GM18505 (cell line): ENCODE data around the gene DNMT3A.

ENCODE experiments used
- ATAC-seq: cut with Tn5 transposase; IDR thresholded peaks from one replicate; pipeline ENCODE4 v1.9.1; 2021; ENCODE audit not compliant: unreplicated experiment
- POLR2A ChIP-seq: IDR thresholded peaks from 4 replicates; pipeline ENCODE4 v1.6.1; 2011; ENCODE audit warnings: borderline replicate concordance; ENCODE audit not compliant: insufficient read depth, insufficient read length; ENCODE audit errors: extremely low read depth

DNMT3A gene

GRCh38 chr2:25305775-25306174 lies 36.0 kb downstream of the DNMT3A start:
- no peak for ATAC-seq

GRCh38 chr2:25304826-25305596 lies 36.7 kb downstream of the DNMT3A start:
- TF ChIP-seq POLR2A, result no peak
- no peak for ATAC-seq

More at GRCh38 chr2:25305775-25306174, 36.0 kb downstream of the DNMT3A start:
- no peak for TF ChIP-seq POLR2A

GRCh38 chr2:25304321-25304720 lies 37.4 kb downstream of the DNMT3A start:
- no peak for TF ChIP-seq POLR2A
- ATAC-seq, result no peak

- no peak for TF ChIP-seq POLR2A
- no peak for ATAC-seq
Observed at GRCh38 chr2:25303633-25304236, 38.0 kb downstream of the DNMT3A start.

GRCh38 chr2:25302758-25303375 lies 38.9 kb downstream of the DNMT3A start:
- no peak for ATAC-seq
- TF ChIP-seq POLR2A, result no peak

- no peak for TF ChIP-seq POLR2A
- peak; percentile 90 for ATAC-seq
Observed at GRCh38 chr2:25301453-25302352, 40.0 kb downstream of the DNMT3A start.

- ATAC-seq, result no peak
- no peak for TF ChIP-seq POLR2A
Observed at GRCh38 chr2:25300001-25300400, 41.7 kb downstream of the DNMT3A start.

- no peak for TF ChIP-seq POLR2A
- ATAC-seq, result no peak
Observed at GRCh38 chr2:25298776-25299431, 42.8 kb downstream of the DNMT3A start.

- no peak for ATAC-seq
- TF ChIP-seq POLR2A, result no peak
Observed at GRCh38 chr2:25297738-25298137, 44.0 kb downstream of the DNMT3A start.

- no peak for TF ChIP-seq POLR2A
- ATAC-seq, result no peak
Observed at GRCh38 chr2:25295621-25296020, 46.1 kb downstream of the DNMT3A start.

GRCh38 chr2:25294573-25295462 lies 46.9 kb downstream of the DNMT3A start:
- peak; percentile 63 for ATAC-seq
- TF ChIP-seq POLR2A, result peak; percentile 73
